NCI-H2029 treated with DMSO at 0.1 percent for 48 hours (cell line): ENCODE results near the gene KLHL1.

Experiments used
- DNase-seq: peaks from one replicate; lab custom pipeline; 2025; lab: John Stamatoyannopoulos, UW

KLHL1 gene

GRCh38 chr13:70014337-70014736 is 93.9 kb downstream of the KLHL1 start:
- DNase-seq = no peak

GRCh38 chr13:69999875-70000274 is 108.4 kb downstream of the KLHL1 start:
- DNase-seq = no peak

GRCh38 chr13:69997061-69997460 is 111.2 kb downstream of the KLHL1 start:
- DNase-seq = no peak

GRCh38 chr13:69980799-69981198 is 127.5 kb downstream of the KLHL1 start:
- no peak for DNase-seq

GRCh38 chr13:69975496-69975895 is 132.8 kb downstream of the KLHL1 start:
- no peak for DNase-seq

GRCh38 chr13:69970520-69970919 is 137.7 kb downstream of the KLHL1 start:
- DNase-seq = no peak

- DNase-seq = no peak
Measured at GRCh38 chr13:69959046-69959445, 149.2 kb downstream of the KLHL1 start.

GRCh38 chr13:69956839-69957238 is 151.4 kb downstream of the KLHL1 start:
- no peak for DNase-seq

- no peak for DNase-seq
Measured at GRCh38 chr13:69956349-69956748, 151.9 kb downstream of the KLHL1 start.

GRCh38 chr13:69955271-69955670 is 153.0 kb downstream of the KLHL1 start:
- DNase-seq = no peak

GRCh38 chr13:69951412-69951811 is 156.8 kb downstream of the KLHL1 start:
- no peak for DNase-seq

GRCh38 chr13:69950160-69950559 is 158.1 kb downstream of the KLHL1 start:
- no peak for DNase-seq

GRCh38 chr13:69948016-69948415 is 160.2 kb downstream of the KLHL1 start:
- DNase-seq = no peak

- DNase-seq = no peak
Measured at GRCh38 chr13:69947582-69947981, 160.7 kb downstream of the KLHL1 start.

- DNase-seq = no peak
Measured at GRCh38 chr13:69946511-69946910, 161.7 kb downstream of the KLHL1 start.

GRCh38 chr13:69935043-69935442 is 173.2 kb downstream of the KLHL1 start:
- DNase-seq = no peak

- DNase-seq = no peak
Measured at GRCh38 chr13:69928262-69928661, 180.0 kb downstream of the KLHL1 start.

- no peak for DNase-seq
Measured at GRCh38 chr13:69921156-69921555, 187.1 kb downstream of the KLHL1 start.

- DNase-seq = no peak
Measured at GRCh38 chr13:69912630-69913029, 195.6 kb downstream of the KLHL1 start.

- no peak for DNase-seq
Measured at GRCh38 chr13:69910800-69911199, 197.5 kb downstream of the KLHL1 start.

- DNase-seq = no peak
Measured at GRCh38 chr13:69904784-69905183, 203.5 kb downstream of the KLHL1 start.

GRCh38 chr13:69903081-69903480 is 205.2 kb downstream of the KLHL1 start:
- DNase-seq = no peak

- DNase-seq = no peak
Measured at GRCh38 chr13:69882451-69882850, 225.8 kb downstream of the KLHL1 start.

- DNase-seq = no peak
Measured at GRCh38 chr13:69879936-69880335, 228.3 kb downstream of the KLHL1 start.
